SH-SY5Y (cell line): ENCODE data around the gene FEZF1.

Source experiments
- GATA2 ChIP-seq: IDR thresholded peaks from 2 replicates; pipeline ENCODE4 v1.6.1; 2011; ENCODE audit warnings: mild to moderate bottlenecking, low read depth, low read length
- GATA3 ChIP-seq: IDR thresholded peaks from 2 replicates; pipeline ENCODE4 v1.6.1; 2011; ENCODE audit warnings: low read depth, mild to moderate bottlenecking, low read length, moderate library complexity

Gene FEZF1

GRCh38 chr7:122260336-122260735, 44.2 kb downstream of the FEZF1 start:
- TF ChIP-seq GATA3: no peak
- TF ChIP-seq GATA2: no peak

- TF ChIP-seq GATA2 (no peak), GATA3 (no peak)
Measured at GRCh38 chr7:122258971-122259370, 45.6 kb downstream of the FEZF1 start.

DNA sequence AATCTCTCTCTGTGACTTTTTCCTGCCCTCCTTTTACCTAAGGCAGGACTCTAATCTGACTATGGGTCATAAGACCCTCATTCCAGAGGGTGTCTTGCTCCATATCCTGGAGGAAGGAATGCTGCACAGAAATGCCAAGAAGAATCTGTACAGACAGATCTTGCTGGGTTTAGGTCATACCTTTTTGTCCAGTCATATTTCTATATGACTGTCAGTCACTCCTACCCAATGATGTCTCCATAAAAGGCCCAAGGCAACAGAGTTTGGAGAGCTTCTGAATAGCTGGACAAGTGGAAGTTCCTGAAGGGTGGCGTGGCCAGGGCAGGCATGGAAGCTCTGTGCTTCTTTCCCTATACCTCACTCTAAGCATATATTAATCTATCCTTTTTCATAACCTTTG, 47.5 kb downstream of the FEZF1 start:
- TF ChIP-seq GATA3: no peak
- no peak for TF ChIP-seq GATA2

GRCh38 chr7:122256046-122256445, 48.5 kb downstream of the FEZF1 start:
- TF ChIP-seq GATA2: no peak
- no peak for TF ChIP-seq GATA3

DNA sequence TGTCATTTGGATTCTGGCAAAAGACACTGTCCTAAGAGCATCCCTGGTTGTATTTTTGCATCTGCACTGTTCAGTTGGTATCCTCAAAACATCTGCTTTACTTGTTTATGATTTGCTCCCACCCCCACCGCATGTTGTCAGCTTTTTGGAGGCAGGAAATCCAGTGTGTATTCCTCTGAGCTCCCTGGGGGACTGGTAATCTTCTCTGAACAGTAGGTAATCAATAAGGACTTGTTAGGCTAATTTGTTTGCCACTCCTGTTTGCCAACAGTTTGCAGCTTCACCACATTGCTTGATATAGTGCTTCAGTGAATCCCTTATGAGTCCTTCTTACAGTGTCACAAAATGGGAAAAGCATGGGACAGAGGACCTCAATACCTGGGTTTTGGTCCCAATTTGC, 49.1 kb downstream of the FEZF1 start:
- no peak for TF ChIP-seq GATA3
- TF ChIP-seq GATA2: no peak
